ENCODE results near the gene GYPC.
A peak's percentile ranks its signal among the peaks of the same experiment; 100 is the strongest.
"Not testable (repeated sequence)": the region's sequence is repeated elsewhere in the genome, so short reads cannot be mapped to it uniquely, and the experiment has no call there.

GYPC gene

DNA sequence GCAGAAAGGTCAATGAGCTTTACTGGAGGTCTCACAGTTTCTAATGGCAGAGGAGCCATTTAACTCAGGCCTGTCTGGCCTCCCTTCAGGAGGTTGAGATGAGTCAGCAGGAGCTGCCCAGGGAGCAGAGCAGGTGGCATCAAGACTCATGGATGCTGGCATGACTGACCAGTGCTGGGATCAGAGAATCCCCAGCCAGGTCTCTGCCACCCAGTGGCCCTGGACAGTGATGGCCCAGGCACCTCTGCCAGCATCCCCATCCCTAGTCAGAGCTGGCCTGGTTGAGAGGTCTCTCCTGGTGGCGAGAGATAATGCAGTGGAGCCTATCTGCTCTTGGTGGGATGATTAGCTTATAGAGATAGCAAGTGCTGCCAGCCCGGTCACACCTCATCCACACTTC is 43.1 kb downstream of the GYPC start:
- Histone ChIP-seq H3K27ac (ENCODE audit: low read depth, low read length) (no peak overlapping the region), H3K27me3 (ENCODE audit: control insufficient read depth, insufficient read depth, low read length) (no peaks in the 10 kb centered on the region)

GRCh38 chr2:126699716-126700581 is 44.0 kb downstream of the GYPC start:
- H3K4me1 ChIP-seq (ENCODE audit: control insufficient read depth, insufficient read depth, low read length), result no peaks in the 10 kb centered on the region
- H3K36me3 ChIP-seq (ENCODE audit: control insufficient read depth, insufficient read depth, low read length), result peaks cover 7% of the 10 kb centered on the region
- peak overlapping the region; percentile 6 for H3K27ac ChIP-seq (ENCODE audit: low read depth, low read length)
- no peak overlapping the region for H3K9ac ChIP-seq (ENCODE audit: low read length)
- no peaks in the 10 kb centered on the region for H3K27me3 ChIP-seq (ENCODE audit: control insufficient read depth, insufficient read depth, low read length)
- no peak overlapping the region for H3K4me3 ChIP-seq (ENCODE audit: low read length)

More for the DNA sequence above, 43.1 kb downstream of the GYPC start:
- H3K4me3 ChIP-seq (ENCODE audit: low read length), result no peak overlapping the region
- H3K9ac ChIP-seq (ENCODE audit: low read length), result no peak overlapping the region
- peaks cover 7% of the 10 kb centered on the region for H3K36me3 ChIP-seq (ENCODE audit: control insufficient read depth, insufficient read depth, low read length)
- H3K4me1 ChIP-seq (ENCODE audit: control insufficient read depth, insufficient read depth, low read length), result no peaks in the 10 kb centered on the region

GRCh38 chr2:126700677-126701076 is 44.7 kb downstream of the GYPC start:
- Histone ChIP-seq H3K4me1 (ENCODE audit: control insufficient read depth, insufficient read depth, low read length) (no peaks in the 10 kb centered on the region), H3K27ac (ENCODE audit: low read depth, low read length) (no peak overlapping the region)

DNA sequence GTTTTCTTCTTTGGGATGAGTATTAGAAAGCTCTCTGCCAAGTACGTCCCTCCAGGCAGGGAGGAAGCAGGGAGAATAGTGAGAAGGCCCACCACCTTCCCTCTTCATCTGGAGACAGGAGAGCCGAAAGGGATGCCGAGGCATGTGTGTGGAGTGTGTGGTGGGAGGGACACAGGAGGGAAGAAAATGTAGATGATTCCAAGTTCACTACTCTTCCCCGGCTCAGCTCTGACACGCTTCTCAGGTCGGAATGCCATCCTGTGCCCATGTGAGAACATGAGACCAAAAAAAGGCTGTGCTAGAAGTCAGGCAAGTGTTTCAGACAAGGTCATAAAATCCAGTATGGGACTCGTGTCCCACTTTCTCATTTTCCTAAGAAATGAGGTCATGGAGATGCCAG is 47.4 kb downstream of the GYPC start:
- Histone ChIP-seq H3K4me3 (ENCODE audit: low read length) (no peak overlapping the region), H3K4me1 (ENCODE audit: control insufficient read depth, insufficient read depth, low read length) (no peaks in the 10 kb centered on the region), H3K9ac (ENCODE audit: low read length) (no peak overlapping the region), H3K27me3 (ENCODE audit: control insufficient read depth, insufficient read depth, low read length) (no peaks in the 10 kb centered on the region), H3K36me3 (ENCODE audit: control insufficient read depth, insufficient read depth, low read length) (no peaks in the 10 kb centered on the region), H3K27ac (ENCODE audit: low read depth, low read length) (no peak overlapping the region)

More at GRCh38 chr2:126700677-126701076, 44.7 kb downstream of the GYPC start:
- H3K36me3 ChIP-seq (ENCODE audit: control insufficient read depth, insufficient read depth, low read length), result peaks cover 7% of the 10 kb centered on the region
- no peak overlapping the region for H3K4me3 ChIP-seq (ENCODE audit: low read length)
- no peaks in the 10 kb centered on the region for H3K27me3 ChIP-seq (ENCODE audit: control insufficient read depth, insufficient read depth, low read length)
- H3K9ac ChIP-seq (ENCODE audit: low read length), result no peak overlapping the region

DNA sequence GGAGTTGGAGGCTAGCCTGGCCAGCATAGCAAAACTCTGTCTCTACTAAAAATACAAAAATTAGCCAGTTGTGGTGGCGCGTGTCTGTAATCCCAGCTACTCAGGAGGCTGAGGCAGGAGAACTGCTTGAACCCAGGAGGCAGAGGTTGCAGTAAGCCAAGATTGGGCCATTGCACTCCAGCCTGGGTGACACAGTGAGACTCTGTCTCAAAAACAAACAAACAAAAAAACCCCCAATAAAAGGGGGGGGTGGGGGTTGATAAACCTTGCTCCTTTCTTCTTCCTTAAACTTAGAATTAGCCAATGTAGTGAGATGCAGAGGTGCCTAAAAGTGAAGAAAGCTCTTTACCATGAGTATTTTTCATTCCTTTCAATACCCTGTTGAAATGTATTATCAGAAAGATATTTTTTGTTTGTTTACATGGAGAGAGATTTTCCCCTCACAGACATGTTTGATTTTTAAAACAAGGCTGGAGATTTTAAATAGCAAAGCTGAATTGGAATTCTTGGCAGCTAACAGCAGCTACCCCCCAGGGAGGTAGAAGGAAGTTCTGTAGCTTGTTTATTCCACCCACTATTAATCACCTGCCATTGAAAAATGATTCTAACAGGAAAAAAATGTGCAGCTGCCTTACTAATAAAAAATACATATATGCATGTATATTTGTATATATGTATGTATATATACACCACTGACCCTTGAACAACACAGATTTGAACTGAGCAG is 48.6 kb downstream of the GYPC start:
- no peak overlapping the region for H3K9ac ChIP-seq (ENCODE audit: low read length)
- H3K4me1 ChIP-seq (ENCODE audit: control insufficient read depth, insufficient read depth, low read length), result no peaks in the 10 kb centered on the region
- H3K27me3 ChIP-seq (ENCODE audit: control insufficient read depth, insufficient read depth, low read length), result no peaks in the 10 kb centered on the region
- no peaks in the 10 kb centered on the region for H3K36me3 ChIP-seq (ENCODE audit: control insufficient read depth, insufficient read depth, low read length)
- H3K27ac ChIP-seq (ENCODE audit: low read depth, low read length), result no peak overlapping the region
- H3K4me3 ChIP-seq (ENCODE audit: low read length), result no peak overlapping the region

DNA sequence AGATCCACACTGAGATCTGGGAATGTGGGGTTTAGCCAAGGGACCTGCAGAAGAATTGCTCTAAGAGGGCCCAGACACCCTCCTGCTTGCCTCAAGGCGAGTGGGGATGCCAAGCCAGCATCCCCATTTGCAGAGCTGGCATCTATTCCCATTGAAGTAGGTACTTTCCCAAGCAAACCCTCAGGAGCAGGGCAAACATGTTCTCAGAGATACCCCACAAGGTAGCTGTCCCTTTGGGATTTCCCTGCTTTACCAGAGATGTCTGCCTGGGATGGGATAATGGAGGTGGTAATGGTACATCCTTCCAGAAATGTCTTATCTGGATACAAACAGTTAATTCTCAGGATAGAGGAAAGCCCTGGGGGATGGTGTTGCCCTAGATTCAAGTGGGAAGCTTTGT is 51.2 kb downstream of the GYPC start:
- H3K36me3 ChIP-seq (ENCODE audit: control insufficient read depth, insufficient read depth, low read length), result no peaks in the 10 kb centered on the region
- no peaks in the 10 kb centered on the region for H3K27me3 ChIP-seq (ENCODE audit: control insufficient read depth, insufficient read depth, low read length)
- H3K4me3 ChIP-seq (ENCODE audit: low read length), result no peak overlapping the region
- no peaks in the 10 kb centered on the region for H3K4me1 ChIP-seq (ENCODE audit: control insufficient read depth, insufficient read depth, low read length)
- no peak overlapping the region for H3K9ac ChIP-seq (ENCODE audit: low read length)
- H3K27ac ChIP-seq (ENCODE audit: low read depth, low read length), result no peak overlapping the region

GRCh38 chr2:126707941-126708340 is 52.0 kb downstream of the GYPC start:
- no peak overlapping the region for H3K9ac ChIP-seq (ENCODE audit: low read length)
- no peaks in the 10 kb centered on the region for H3K4me1 ChIP-seq (ENCODE audit: control insufficient read depth, insufficient read depth, low read length)
- H3K4me3 ChIP-seq (ENCODE audit: low read length), result no peak overlapping the region
- no peak overlapping the region for H3K27ac ChIP-seq (ENCODE audit: low read depth, low read length)
- no peaks in the 10 kb centered on the region for H3K27me3 ChIP-seq (ENCODE audit: control insufficient read depth, insufficient read depth, low read length)
- no peaks in the 10 kb centered on the region for H3K36me3 ChIP-seq (ENCODE audit: control insufficient read depth, insufficient read depth, low read length)

DNA sequence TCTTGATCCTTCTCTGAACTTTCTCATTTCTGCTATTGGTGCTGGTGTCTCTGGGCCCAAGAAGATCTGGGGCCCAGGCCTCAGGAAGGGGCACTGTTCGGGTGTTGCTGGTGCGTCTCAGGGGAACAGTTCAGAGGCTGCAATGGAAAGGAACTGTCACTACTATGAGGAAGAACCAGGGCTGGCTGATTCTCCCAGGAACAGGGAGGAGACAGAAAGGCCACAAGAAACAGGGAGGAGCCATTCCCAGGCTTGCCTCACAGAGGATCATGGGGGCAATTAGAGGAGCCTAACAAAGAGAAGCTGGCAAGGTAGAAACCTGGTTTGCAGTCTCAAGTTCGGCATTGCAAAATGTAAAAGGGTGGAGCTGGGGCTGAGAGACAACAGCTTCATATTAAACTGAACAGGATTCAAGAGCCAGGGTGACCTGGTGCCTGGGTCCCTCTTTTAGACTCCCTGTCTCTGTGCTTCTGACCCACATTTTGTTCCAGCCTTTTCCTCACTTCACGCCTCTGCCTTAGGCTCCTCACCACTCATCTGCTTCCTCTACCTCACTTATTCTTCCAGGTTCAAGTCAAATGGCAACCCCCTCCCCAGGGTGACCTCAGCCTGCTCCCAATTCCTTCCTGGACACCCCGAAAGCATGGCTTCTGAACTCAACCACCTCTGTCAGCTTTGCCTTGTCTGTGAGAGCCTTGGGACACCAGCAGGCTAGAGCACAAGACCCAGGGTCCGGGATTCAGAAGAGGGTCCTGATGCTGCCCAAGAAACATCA is 58.4 kb downstream of the GYPC start:
- Histone ChIP-seq H3K4me3 (ENCODE audit: low read length) (no peak overlapping the region), H3K9ac (ENCODE audit: low read length) (no peak overlapping the region), H3K27me3 (ENCODE audit: control insufficient read depth, insufficient read depth, low read length) (no peaks in the 10 kb centered on the region), H3K4me1 (ENCODE audit: control insufficient read depth, insufficient read depth, low read length) (no peaks in the 10 kb centered on the region), H3K36me3 (ENCODE audit: control insufficient read depth, insufficient read depth, low read length) (no peaks in the 10 kb centered on the region), H3K27ac (ENCODE audit: low read depth, low read length) (no peak overlapping the region)

GRCh38 chr2:126715111-126715510 is 59.2 kb downstream of the GYPC start:
- H3K27me3 ChIP-seq (ENCODE audit: control insufficient read depth, insufficient read depth, low read length), result no peaks in the 10 kb centered on the region
- H3K9ac ChIP-seq (ENCODE audit: low read length), result no peak overlapping the region
- no peak overlapping the region for H3K4me3 ChIP-seq (ENCODE audit: low read length)
- H3K27ac ChIP-seq (ENCODE audit: low read depth, low read length), result no peak overlapping the region
- no peaks in the 10 kb centered on the region for H3K4me1 ChIP-seq (ENCODE audit: control insufficient read depth, insufficient read depth, low read length)
- no peaks in the 10 kb centered on the region for H3K36me3 ChIP-seq (ENCODE audit: control insufficient read depth, insufficient read depth, low read length)

DNA sequence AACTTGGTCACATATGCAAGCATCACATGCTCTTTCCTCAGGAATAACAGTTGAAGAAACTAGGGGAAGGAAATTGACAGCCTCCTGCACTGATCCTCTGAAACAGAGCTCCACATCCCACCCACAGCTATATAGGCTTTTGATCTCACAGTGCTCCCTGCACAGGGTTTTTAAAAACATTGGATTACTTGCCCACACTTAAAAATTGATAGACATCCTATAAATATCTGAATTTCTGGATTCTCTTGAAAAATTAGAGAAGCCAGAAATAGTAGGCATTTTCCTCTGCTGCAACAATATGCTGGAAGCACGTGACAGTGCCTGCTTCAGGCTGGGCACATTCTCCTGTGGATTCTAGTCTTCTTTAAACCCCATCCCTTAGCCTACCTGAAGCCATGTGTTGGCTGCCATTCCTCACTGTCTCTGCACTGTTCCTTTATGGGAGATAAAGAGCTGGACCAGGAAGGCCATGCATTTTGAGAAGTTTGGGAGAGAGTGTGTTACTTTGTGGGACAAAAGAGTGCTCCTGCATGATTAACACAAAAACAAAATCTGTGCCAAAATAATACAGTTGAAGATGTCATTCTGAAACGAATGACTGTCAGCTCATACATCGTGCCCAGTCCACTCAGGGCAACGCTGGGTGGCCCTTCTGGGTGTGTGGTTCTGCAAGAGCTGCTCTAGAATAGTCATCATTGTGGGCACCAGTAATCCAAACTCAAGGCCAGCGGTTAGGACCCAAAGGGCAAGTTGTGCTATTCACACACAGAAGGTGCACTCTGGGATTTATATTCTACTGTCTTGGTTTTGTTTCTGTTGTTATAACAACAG is 59.8 kb downstream of the GYPC start:
- H3K4me1 ChIP-seq (ENCODE audit: control insufficient read depth, insufficient read depth, low read length), result no peaks in the 10 kb centered on the region
- no peaks in the 10 kb centered on the region for H3K36me3 ChIP-seq (ENCODE audit: control insufficient read depth, insufficient read depth, low read length)
- no peak overlapping the region for H3K4me3 ChIP-seq (ENCODE audit: low read length)
- H3K27me3 ChIP-seq (ENCODE audit: control insufficient read depth, insufficient read depth, low read length), result no peaks in the 10 kb centered on the region
- H3K9ac ChIP-seq (ENCODE audit: low read length), result no peak overlapping the region
- H3K27ac ChIP-seq (ENCODE audit: low read depth, low read length), result no peak overlapping the region

- not testable (repeated sequence) for H3K4me3 ChIP-seq (ENCODE audit: low read length); H3K36me3 ChIP-seq (ENCODE audit: control insufficient read depth, insufficient read depth, low read length); H3K4me1 ChIP-seq (ENCODE audit: control insufficient read depth, insufficient read depth, low read length); H3K27ac ChIP-seq (ENCODE audit: low read depth, low read length); H3K27me3 ChIP-seq (ENCODE audit: control insufficient read depth, insufficient read depth, low read length); H3K9ac ChIP-seq (ENCODE audit: low read length)
Measured at GRCh38 chr2:126717277-126717676, 61.3 kb downstream of the GYPC start.

GRCh38 chr2:126717928-126718327 is 62.0 kb downstream of the GYPC start:
- Histone ChIP-seq H3K27ac (ENCODE audit: low read depth, low read length) (no peak overlapping the region), H3K9ac (ENCODE audit: low read length) (no peak overlapping the region), H3K4me1 (ENCODE audit: control insufficient read depth, insufficient read depth, low read length) (no peaks in the 10 kb centered on the region), H3K36me3 (ENCODE audit: control insufficient read depth, insufficient read depth, low read length) (no peaks in the 10 kb centered on the region), H3K4me3 (ENCODE audit: low read length) (no peak overlapping the region), H3K27me3 (ENCODE audit: control insufficient read depth, insufficient read depth, low read length) (no peaks in the 10 kb centered on the region)

Measured in rectal smooth muscle tissue (tissue), 1 donor.